Neural progenitor cell (in vitro differentiated cells): ENCODE measurements around the gene BTRC.

Source experiments
- CTCF ChIP-seq: fragments of 200-600 bp; sonication (generic); IDR thresholded peaks from 2 replicates; pipeline ENCODE4 v1.5.1; 2017; ENCODE audit warnings: antibody characterized with exemption, mild to moderate bottlenecking
- EZH2phosphoT487 ChIP-seq: fragments of 200-600 bp; sonication (generic); IDR thresholded peaks from 2 replicates; pipeline ENCODE4 v1.6.1; 2017; ENCODE audit warnings: antibody characterized with exemption

- TF ChIP-seq EZH2phosphoT487 (no peak), CTCF (no peak)
These were observed 110.6 kb downstream of the BTRC start for GRCh38 chr10:101464599-101464998.
